ENCODE measurements around the gene GDI1.

Gene GDI1

DNA sequence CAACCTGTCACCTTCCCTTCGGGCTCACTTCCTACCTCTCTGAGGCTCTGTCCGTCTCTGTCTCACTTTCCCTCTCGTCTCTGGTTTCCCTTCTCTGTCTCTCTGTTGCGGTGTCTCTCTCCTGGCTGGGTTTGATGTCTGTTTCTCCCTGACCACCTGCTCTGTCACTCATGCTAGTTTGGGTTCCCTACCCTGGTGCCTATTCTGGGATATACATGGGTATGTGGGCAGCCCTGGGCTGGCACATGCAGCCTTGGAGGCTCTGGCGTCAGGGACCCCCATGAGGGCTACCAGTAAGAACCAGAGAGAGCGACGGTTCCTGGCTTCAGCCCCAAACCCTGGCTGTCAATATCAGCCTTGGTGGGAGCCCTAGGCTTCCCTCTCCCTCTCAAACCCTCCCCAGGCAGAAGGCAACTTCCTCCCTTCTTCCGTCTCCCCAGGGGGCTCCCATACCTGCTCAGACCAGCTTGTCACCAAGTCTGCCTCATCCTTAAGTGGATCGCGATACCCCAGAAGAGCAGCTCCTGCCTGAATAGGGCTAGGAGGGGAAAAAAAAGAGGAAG lies 28.2 kb upstream of the GDI1 start:
- DNase-seq (ENCODE audit: low read depth in 2 of 2): no peak

DNA sequence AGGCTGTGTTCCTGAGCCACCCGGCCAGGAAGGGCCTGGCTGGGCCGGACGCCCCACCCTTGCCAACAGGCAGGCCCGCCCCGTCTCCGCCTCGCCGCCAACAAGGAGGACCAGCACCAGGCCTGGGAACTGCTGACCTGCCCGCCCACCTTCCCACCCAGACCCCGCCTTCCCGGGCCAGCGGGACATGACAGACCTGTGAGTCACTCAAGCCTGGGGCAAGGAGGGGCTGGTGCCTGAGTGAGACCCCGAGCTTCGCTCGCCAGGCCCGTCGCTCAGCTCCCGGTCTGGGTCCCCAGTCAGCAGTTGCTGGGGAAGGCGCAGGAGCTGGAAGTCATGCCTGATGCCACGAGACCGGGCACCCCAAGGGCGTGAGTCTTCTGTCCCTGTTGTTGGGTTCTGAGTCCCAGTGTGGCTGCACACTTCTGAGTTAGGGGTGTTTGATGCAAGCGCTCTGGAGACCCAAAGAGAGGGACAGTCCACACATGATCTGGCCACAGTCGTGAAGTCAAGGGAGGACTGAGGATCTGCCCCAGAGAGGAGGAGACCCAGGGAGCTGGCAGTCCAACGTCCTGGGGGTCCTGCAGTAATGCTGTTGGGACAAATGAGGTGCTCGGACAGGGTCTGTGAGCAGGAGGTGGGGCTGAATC lies 27.6 kb upstream of the GDI1 start, which contains the start of gene DNASE1L1:
Gene DNASE1L1 (minus strand): TSS at position 33 of the 650 bp plus-strand sequence. CDS start 3,686 bp downstream, outside the sequence.
- DNase-seq (ENCODE audit: low read depth in 2 of 2): no peak

DNA sequence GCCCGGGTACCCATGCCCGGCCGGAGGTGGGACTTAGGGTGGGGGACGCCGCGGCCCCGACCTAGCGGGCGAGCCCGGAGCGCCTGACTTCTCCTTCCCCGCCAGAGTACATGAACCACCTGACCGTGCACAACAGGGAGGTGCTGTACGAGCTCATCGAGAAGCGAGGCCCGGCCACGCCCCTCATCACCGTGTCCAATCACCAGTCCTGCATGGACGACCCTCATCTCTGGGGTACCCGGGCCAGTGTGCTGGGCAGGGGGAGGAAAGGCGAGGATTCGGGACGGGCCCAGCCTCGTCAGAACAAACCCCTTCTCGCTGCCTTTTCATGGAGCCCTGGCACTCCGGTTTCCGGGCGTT lies 25.0 kb upstream of the GDI1 start:
- DNase-seq (ENCODE audit: low read depth in 2 of 2): peak in 1 of 2 donors; percentile 56

DNA sequence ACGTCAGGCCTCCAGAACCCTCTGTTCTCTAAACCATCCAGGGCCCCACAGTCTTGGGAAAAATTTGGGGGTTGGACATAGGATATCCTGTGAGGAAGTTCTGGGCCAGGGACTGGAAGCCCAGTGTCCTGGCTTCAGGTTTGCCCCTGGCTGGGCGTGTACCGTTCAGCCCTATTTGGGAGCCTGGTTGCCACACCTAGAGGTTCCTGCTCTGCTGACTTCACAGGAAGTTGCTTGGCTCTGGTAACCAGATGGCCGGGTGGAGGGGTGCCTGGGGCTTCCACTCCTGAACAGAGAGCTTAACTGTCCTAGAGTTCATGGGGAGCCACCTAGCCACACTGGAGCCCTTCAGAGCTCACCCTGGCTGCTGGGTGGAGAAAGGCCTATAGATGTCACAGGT lies 24.5 kb upstream of the GDI1 start:
- DNase-seq (ENCODE audit: low read depth in 2 of 2): no peak

DNA sequence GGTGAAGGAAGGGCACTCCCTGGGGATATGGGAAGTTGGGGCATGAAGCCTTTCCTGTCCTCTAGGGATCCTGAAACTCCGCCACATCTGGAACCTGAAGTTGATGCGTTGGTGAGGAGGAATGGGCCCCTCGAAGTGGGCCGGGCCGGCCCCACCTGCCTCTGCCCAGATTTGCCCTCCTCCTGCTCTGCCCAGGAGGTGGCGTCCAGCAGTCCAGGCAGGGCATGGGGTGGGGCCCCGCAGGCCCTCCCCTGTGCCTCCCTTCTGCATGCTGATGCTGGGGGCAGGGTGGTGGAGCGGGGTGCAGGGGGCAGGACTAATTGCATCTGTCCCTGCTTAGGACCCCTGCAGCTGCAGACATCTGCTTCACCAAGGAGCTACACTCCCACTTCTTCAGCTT lies 23.8 kb upstream of the GDI1 start:
- no peak for DNase-seq (ENCODE audit: low read depth in 2 of 2)

DNA sequence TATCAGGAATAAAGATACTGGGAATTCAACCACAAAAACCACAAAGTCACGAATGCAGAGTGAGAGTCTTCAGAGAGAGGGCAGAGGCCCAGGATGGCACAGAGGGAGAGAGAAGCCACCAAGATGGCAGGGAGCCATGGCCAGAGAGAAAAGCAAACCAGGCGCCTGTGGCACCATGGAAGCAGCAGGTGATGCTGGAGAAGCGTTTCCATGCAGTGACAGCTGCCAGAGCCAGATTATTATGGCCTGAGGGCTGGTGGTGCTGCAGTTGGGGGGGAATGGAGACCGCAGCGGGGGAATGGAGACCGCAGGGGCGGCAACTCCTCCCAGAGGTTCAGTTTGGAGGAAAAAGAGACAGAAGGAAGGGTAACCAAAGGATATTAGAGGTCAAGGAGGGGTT lies 19.8 kb upstream of the GDI1 start:
- no peak for DNase-seq (ENCODE audit: low read depth in 2 of 2)

DNA sequence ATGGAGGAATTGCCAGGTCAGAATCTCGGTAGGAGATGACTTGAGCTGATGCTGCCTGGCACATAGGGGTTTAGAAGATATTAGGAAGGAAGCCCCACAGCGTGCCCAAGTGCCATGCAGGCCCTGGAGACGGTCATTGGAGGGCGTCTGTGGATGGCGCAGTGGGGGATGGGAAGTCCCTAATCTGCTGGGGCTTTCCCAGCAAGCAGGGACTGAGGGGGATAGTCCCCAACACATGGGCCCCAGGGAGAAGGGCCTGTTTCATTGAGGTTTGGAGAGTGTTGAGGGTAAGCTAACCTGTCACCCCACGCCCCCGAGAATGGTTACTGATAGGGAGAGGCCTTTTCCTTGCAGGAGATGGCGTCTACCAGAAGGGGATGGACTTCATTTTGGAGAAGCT lies 17.8 kb upstream of the GDI1 start:
- DNase-seq (ENCODE audit: low read depth in 2 of 2): no peak

DNA sequence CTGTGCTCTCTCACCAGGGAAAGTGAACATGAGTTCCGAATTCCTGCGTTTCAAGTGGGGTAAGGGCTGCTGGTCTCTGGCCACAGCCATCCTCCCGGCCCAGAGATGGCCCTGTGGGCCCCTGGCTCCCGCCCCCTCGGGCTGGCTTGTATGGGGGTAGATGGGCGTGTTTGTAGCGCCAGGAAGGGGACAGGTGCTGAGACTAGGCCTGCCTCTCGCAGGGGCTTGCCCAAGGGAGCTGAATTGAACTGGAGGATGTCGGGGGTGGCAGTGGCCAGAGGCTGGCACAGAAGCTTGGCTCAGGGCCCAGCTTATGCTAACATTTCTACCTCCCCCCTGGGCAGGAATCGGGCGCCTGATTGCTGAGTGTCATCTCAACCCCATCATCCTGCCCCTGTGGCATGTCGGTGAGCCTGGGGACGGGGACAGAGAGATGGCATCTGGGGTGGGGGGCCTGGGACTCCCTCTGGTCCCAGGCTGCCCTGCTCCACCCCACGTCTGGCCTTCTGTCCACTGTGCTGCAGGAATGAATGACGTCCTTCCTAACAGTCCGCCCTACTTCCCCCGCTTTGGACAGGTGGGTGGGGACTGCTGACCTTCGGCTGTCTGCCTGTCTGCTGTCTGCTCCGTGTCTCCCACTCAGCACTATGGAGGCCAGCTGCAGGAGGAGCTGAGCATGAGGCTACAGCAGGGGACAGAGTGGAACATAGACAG lies 17.1 kb upstream of the GDI1 start:
- no peak for DNase-seq (ENCODE audit: low read depth in 2 of 2)

DNA sequence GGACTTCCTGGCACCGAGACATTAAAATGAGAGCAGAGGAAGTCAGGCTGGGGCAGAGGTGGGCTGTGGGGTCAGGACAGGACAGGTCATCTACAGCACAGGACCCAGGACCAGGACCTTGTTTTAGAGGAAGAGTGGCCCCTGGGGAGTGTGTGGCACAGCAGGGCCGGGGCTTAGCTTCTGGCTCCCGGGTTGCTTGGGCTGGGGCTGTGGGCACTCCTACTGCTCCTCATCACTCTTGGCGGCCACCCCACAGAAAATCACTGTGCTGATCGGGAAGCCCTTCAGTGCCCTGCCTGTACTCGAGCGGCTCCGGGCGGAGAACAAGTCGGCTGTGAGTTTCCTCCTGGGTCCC lies 16.6 kb upstream of the GDI1 start:
- no peak for DNase-seq (ENCODE audit: low read depth in 2 of 2)

DNA sequence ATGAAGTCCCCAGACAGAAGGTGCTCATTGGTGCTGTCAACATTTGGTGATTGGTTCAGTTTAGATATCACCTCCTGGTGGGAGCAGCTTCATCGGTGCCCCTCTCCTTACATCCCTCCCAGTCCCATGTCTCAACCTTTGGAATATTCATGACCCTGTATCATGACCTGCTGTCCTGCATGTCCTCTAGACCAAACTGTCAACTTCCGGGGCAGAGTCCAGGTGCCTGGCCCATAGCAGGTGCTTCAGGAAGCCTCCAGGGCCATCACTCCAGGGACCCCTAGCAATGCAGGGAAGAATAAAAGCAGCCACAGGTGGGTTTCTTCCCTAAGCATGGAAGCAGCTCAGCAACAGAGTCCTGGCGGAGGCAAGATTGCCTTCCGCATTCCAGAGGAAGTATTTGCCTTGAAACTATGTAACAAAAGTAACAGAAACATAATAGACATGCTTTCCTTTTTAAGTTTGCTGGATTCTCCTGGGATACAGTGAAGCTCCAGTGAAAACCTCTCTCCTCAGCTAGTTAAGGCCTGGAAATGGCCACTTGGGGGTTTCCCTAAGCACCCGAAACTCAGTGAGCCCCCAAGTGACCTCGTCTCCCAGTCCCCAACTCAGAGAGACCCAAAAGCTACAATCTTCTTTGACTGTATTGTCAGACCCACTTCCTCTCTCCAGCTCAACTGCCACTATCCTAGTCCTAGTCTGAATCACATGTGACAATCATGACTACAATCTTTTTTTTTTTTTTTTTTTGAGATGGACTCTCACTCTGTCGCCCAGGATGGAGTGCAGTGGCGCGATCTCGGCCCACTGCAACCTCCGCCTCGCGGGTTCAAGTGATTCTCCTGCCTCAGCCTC lies 9.8 kb upstream of the GDI1 start:
- no peak for DNase-seq (ENCODE audit: low read depth in 2 of 2)

DNA sequence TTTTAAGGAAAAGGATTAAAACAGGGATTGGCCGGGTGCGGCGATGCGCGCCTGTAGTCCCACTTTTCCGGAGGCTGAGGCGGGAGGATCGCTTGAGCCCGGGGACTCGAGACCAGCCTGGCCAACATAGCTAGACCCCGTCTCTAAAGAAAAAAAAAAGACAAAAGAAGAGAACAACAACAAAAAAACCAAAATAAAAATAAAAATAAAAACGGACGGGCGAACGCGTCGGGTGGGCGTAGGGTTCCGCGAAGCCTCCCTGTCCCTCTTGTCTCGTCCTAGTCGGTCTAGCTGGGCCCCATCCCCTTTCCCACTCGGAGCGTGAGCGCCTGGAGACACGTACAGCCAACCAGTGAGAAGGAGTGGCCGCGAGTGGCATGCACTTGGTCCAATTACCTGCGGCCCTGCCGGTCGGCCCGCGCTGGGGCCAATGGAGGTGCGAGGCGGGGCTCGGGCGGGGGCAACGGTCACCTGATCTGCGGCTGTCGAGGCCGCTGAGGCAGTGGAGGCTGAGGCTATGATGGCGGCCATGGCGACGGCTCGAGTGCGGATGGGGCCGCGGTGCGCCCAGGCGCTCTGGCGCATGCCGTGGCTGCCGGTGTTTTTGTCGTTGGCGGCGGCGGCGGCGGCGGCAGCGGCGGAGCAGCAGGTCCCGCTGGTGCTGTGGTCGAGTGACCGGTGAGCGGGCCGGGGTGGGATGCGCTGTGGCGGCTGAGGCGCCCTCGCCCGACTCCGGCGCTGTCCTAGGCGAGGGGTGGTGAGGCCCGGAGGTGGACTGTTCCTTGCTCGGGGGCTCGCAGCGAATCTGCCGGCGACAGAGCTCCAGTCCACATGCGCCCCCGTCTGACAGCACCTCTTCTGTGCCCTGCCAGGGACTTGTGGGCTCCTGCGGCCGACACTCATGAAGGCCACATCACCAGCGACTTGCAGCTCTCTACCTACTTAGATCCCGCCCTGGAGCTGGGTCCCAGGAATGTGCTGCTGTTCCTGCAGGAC lies 8.5 kb upstream of the GDI1 start, which contains the start of gene ATP6AP1:
Gene ATP6AP1 (plus strand): TSS at position 502 of the 996 bp plus-strand sequence. CDS start 16 bp downstream, at position 518.
- peak; percentile 72 to 78 for DNase-seq (ENCODE audit: low read depth in 2 of 2)

DNA sequence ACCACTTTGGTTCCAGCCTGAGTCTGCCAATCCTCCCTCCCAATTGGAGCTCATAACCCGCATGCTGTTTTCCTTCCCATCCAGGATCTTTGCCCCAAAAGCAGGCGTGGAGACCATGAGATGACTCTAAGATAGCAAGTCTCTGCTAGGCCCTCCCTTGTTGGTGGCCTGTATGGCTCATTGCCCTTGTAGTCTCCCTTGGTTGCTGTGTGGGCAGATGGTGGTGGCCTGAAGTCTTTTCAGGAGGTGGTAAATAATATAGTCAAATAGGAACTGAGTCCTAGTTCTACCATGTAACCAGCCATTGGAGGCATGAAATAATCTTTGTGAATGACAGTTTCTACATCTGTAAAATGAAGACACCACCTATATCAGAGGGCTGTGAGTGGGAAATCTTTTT lies 7.2 kb upstream of the GDI1 start:
- DNase-seq (ENCODE audit: low read depth in 2 of 2): no peak

DNA sequence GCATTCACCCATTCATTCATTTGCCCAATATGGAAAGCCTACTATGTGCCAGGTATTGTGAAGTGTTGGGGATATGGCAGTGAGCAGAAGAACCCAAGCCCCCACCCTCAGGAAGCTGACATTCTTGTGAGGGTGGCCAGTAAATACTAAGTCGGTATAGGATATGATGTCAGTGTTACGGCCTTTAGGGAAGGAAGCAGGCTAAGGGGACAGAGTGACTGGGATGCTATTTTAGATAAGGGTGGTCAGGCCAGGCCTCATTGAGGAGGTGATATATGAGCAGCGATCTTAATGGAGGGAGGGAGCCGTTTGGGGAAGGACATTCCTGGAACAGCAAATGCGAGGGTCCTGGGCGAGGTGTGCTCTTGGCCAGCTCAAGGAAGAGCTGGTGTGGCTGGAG lies 6.5 kb upstream of the GDI1 start:
- DNase-seq (ENCODE audit: low read depth in 2 of 2): no peak

DNA sequence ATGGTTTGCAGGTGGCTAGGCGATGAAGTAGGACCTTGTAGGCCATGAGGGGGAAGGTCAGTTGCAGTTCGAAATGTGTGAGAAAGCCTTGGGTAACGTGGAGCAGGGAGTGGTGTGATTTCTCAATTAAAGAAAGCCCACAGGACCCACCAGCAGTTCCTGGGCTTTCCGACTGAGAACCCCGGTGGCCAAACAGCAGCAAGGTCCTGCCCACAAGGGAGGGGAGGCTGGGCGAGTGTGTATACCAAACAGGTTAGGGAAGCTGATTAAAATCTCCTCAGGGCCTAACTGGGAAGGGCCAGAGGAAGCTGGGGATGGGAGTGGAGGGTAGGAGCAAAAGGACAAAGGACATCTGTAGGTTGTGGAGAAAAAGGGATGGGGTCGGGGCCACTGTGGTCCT lies 6.0 kb upstream of the GDI1 start:
- no peak for DNase-seq (ENCODE audit: low read depth in 2 of 2)

DNA sequence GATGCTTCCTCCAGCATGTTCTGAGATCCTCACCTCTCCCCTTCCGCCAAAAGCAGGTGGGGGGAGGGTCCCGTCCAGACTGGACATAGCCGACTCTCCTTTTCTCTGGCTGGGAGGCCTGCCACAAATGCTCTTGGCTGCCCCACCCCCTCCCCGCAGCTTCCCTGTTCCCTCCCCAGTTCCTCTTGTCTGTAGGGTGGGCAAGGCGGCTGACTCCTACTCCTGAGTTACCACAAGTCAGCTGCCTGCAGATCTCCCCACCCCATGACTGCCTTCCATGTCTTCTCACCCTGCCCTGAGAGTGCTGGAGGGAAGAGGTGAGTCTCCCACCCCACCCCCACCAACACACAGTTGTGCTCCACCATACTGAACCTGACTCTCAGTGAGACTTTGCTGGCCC lies 5.6 kb upstream of the GDI1 start:
- DNase-seq (ENCODE audit: low read depth in 2 of 2): no peak

DNA sequence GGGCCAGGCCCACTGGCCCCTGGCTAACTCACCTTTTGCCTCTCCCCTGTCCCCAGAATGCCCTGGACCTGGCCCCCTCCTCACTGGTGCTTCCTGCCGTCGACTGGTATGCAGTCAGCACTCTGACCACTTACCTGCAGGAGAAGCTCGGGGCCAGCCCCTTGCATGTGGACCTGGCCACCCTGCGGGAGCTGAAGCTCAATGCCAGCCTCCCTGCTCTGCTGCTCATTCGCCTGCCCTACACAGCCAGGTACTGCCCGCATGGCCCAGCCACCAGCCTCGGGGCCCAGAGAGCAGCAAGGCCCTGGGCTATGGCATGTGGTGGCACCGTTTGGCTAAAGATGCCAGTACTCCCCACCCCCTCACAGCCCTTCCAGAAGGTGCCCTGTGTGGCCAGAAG lies 4.7 kb upstream of the GDI1 start:
- DNase-seq (ENCODE audit: low read depth in 2 of 2): no peak

DNA sequence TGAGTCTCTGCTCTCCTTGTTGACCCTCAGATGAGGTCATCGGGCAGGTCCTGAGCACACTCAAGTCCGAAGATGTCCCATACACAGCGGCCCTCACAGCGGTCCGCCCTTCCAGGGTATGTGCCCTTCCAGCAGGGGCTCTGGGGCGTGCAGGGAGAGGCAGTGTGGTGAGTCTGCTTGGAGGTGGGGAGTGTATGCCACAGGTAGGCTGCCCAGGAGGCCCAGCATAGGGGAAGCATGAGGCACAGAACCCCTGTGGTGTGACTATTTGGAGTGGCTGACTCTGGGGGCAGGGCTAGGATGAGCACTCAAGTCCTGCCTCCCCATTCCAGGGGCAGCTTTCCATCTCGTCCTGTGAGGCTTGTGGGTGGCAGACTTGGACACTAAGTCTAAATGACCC lies 3.3 kb upstream of the GDI1 start:
- no peak for DNase-seq (ENCODE audit: low read depth in 2 of 2)

DNA sequence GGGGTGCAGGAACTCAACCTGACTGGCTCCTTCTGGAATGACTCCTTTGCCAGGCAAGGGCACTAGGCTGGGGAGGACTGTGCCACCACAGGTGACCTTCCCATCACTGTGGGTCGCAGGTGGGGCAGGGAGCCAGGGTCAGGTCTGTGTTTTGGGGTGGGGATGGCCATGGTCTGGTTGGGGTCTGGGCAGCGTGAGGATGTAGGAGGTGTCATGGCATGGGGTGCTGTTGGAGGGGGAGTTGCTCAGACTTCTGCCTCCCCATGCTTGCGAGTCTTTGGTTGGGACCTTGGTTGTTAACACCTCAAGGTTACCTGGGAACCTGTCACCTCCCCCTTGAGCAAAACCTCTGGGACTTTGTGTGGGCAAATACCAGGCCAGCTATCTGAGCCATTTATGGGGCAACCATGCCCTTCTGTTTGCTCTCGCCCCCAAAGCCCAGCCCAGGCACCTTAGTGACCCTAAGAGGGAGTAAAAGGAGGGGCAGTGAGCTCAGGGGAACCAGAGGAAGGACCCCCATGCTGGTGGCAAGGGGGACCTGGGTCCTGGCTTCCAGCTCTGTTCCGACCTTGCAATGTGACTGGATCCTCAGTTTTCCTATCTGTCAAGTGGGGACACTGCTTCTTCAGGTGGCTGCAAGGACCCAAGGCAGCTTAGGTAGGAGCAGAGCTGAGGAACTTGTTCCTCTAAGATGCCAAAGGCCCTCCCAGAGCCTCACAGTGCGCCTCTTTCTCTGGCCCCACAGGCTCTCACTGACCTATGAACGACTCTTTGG lies 2.4 kb upstream of the GDI1 start:
- DNase-seq (ENCODE audit: low read depth in 2 of 2): no peak

DNA sequence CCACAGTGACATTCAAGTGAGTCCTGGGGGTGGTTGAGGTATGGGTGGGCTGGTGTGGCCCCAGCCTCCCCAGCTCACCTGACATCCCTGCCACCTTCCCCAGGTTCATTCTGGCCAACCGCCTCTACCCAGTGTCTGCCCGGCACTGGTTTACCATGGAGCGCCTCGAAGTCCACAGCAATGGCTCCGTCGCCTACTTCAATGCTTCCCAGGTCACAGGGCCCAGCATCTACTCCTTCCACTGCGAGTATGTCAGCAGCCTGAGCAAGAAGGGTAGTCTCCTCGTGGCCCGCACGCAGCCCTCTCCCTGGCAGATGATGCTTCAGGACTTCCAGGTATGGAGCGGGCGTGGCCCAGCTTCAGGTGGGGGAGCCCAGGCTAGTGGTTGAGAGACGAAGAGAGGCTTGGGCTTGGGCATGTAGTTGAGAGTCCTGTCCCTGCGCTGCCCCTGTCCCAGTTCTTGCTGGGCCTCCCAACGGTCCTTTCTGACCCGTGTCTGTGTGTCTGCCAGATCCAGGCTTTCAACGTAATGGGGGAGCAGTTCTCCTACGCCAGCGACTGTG lies 1.7 kb upstream of the GDI1 start:
- DNase-seq (ENCODE audit: low read depth in 2 of 2): no peak

DNA sequence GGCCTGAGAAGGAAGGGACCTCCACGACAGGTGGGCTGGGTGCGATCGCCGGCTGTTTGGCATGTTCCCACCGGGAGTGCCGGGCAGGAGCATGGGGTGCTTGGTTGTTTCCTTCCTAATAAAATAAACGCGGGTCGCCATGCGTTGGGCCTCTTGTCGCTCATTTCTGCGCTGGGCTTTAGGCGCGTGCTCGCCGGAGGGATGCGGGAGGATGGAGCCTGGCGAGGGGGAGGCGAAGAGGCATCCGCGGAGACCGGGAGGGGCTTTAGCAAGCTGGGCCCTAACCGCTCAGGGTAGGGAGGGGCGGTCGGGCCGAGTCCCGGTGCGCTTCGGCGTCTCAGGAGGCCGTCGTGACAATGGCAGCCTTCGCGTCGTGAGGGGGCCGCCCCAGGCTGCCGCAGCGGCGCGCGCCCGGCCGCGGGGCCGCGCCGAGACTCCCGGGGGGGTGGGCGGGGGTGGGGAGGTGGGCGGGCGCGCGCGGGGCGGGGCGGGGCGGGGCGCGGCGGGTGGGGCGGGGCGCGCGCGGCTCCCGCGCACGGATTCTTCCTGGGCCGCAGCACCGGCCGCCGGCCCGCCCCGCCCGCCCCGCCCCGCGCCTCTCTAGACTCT lies 476 bp upstream of the GDI1 start:
- DNase-seq (ENCODE audit: low read depth in 2 of 2): peak; percentile 37 to 42
